K562 (cell line): ENCODE results near the gene CDC42BPB. TPM values are rescaled to one million over a fixed set of nuclear protein-coding genes. Genes with fewer than 3 reads are reported as not detected.

ENCODE experiments used
- ATF1 ChIP-seq, 2 experiments: fragments of 450-650 bp in 1 of 2; IDR thresholded peaks; 2 replicates each; pipeline ENCODE4 v1.6.1; 2016; ENCODE audit warnings: missing compliant biosample characterization in 1 of 2, missing genetic modification characterization in 1 of 2
- CTCF ChIP-seq, 3 experiments: IDR thresholded peaks in 2 of 3; conservative IDR thresholded peaks in 1 of 3; 2 replicates each; pipeline ENCODE4 v1.5.1; 2011 to 2012; ENCODE audit warnings: low read length in 3 of 3, mild to moderate bottlenecking in 3 of 3, control low read depth in 2 of 3, improper control_type of control experiment in 1 of 3, inconsistent platforms in 1 of 3, low read depth in 1 of 3, mixed read lengths in 1 of 3, moderate library complexity in 1 of 3; ENCODE audit not compliant: insufficient read depth in 2 of 3
- ETV5 ChIP-seq: sonication (generic); formaldehyde crosslinking; IDR thresholded peaks from 2 replicates; pipeline ENCODE4 v1.4.0; 2020; ENCODE audit warnings: low read depth, mild to moderate bottlenecking, missing genetic modification reagents
- MNT ChIP-seq, 2 experiments: fragments of 450-650 bp; conservative IDR thresholded peaks; 2 replicates each; pipeline ENCODE4 v1.6.1; 2017; ENCODE audit warnings: mild to moderate bottlenecking in 2 of 2, moderate library complexity in 2 of 2
- NFRKB ChIP-seq: fragments of 450-650 bp; IDR thresholded peaks from 2 replicates; pipeline ENCODE4 v1.6.1; 2016; ENCODE audit warnings: low read depth
- PHB ChIP-seq: fragments of 250-450 bp; sonication (Bioruptor Pico); IDR thresholded peaks from 2 replicates; pipeline ENCODE4 v1.5.0; 2021
- TAL1 ChIP-seq: fragments of 450-650 bp; IDR thresholded peaks from 2 replicates; pipeline ENCODE4 v1.6.1; 2016; ENCODE audit warnings: mild to moderate bottlenecking
- ZEB2 ChIP-seq: fragments of 450-650 bp; IDR thresholded peaks from 2 replicates; pipeline ENCODE4 v1.6.1; 2016
- ZNF277 ChIP-seq: fragments of 250-450 bp; sonication (Bioruptor Pico); IDR thresholded peaks from 2 replicates; pipeline ENCODE4 v1.8.0; 2022; ENCODE audit warnings: inconsistent platforms, mild to moderate bottlenecking, moderate library complexity, borderline replicate concordance
- polyA plus RNA-seq, 8 experiments: library from polyadenylated mRNA; depleted of rRNA in 4 of 8; stranded (reverse) in 5 of 8; unstranded in 3 of 8; fragments of >200 nt; fragmentation: Nextera tagmentation in 2 of 8; fragmentation: Illumina TruSeq in 1 of 8; extraction: Ambion mirVana in 2 of 8; extraction: Trizol in 1 of 8; gene quantifications; 2 replicates each; pipeline versions ENCODE4 v1.2.1 to v1.2.3, GENCODE V29; 2011 to 2014; ENCODE audit warnings: inconsistent platforms in 1 of 8, missing spikeins in 1 of 8
- total RNA-seq, 7 experiments: library from RNA; depleted of rRNA in 6 of 7; stranded (reverse); fragments of >200 nt in 6 of 7; fragmentation: Illumina TruSeq in 2 of 7; extraction: Trizol in 2 of 7; gene quantifications; 2 replicates each; pipeline versions ENCODE4 v1.2.1 to v1.2.3, GENCODE V29; 2011 to 2021; ENCODE audit warnings: low replicate concordance in 1 of 7

The CDC42BPB gene
- total and polyA plus RNA-seq, 9 of the 15 experiments (the other 6 are each of a cell fraction or from before 2014, with no cell fraction given), result 0.07 to 24.3 (median 12.6) TPM

- TF ChIP-seq ZNF277 (CRISPR knock-in tag) (no peak), TAL1 (0 out of 2 replicates have a peak, but pooled peaks have one; percentile 15), MNT (conservative IDR thresholded peaks at IDR 0.05) (peak in 1 of 2 experiments; percentile 69; a peak in 3 of 4 replicates), NFRKB (no peak), ETV5 (CRISPR knock-in tag) (0 out of 2 replicates have a peak, but pooled peaks have one; percentile 29), CTCF (IDR thresholded peaks at IDR 0.05 in 2 of 3, conservative IDR thresholded peaks at IDR 0.05 in 1 of 3; ENCODE audit: insufficient read depth in 2 of 3, low read depth in 1 of 3, low read length in 3 of 3) (peak; percentile 80 to 88 (median 85)), PHB (no peak), ZEB2 (0 out of 2 replicates have a peak, but pooled peaks have one; percentile 44), ATF1 (CRISPR knock-in tag; IDR thresholded peaks at IDR 0.05) (no peak), ATF1 (tag; IDR thresholded peaks at IDR 0.05) (0 out of 2 replicates have a peak, but pooled peaks have one; percentile 21)
Measured at GRCh38 chr14:103104654-103105452, 47.5 kb upstream of the CDC42BPB start (continued).
